Measurements from ENCODE around the gene CDCA4. TPM values are rescaled to one million over a fixed set of nuclear protein-coding genes. Genes with fewer than 3 reads are reported as not detected.

The CDCA4 gene
- polyA plus RNA-seq, 1 donor, result 12.4 TPM

DNA sequence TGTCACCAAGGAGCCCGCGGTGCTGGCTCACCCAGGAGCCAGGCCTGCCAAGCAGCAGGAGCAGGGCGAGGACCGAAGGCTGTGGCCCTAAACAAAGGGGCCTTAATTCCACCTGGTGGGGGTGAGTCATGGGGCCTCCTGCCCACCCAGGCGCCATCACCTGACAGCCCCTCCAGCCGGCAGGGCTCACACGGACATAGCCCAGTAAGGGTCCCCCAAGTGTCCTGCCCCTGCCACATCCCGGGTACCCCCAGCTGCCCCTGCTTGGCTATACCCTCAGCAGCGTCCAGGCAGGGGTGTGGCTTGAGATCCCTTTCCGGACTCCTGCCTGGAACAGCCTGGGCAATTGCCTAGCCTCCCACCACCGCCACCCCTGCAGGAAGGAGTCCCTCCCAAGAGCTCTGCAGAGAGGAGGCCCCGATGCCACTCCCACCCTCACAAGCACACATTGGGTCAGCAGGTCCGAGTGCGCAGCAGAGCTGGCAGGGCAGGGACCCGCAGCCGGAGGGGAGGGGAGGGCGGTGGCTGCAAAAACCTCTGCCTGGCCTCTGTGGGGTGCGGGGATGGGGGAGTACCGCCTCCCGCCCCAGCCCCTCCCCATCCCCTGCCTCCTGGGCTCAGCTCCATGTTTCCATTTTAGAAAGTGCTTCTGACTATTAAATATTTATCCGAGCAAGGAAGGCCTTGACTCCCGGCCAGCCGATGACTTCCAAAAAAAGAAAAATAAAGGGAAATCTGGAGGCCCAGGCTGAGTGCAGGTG is 47.3 kb downstream of the CDCA4 start:
- Histone ChIP-seq H3K27ac (ENCODE audit: low read length) (peak overlapping the region; percentile 45), H3K27me3 (ENCODE audit: control insufficient read depth, insufficient read depth, low read length) (peaks cover 16% of the 10 kb centered on the region), H3K36me3 (ENCODE audit: control insufficient read depth, insufficient read depth, low read length) (no peaks in the 10 kb centered on the region), H3K4me1 (ENCODE audit: control insufficient read depth, insufficient read depth, low read length) (peaks cover 49% of the 10 kb centered on the region), H3K4me3 (ENCODE audit: low read length) (no peak overlapping the region), H3K9me3 (ENCODE audit: control insufficient read depth, low read depth, low read length) (no peaks in the 10 kb centered on the region)
- DNase-seq, result peak; percentile 59 to 63
- no CpG with 5 or more reads among the region's 23 CpGs for WGBS (ENCODE audit: insufficient coverage, low lambda C conversion rate)

DNA sequence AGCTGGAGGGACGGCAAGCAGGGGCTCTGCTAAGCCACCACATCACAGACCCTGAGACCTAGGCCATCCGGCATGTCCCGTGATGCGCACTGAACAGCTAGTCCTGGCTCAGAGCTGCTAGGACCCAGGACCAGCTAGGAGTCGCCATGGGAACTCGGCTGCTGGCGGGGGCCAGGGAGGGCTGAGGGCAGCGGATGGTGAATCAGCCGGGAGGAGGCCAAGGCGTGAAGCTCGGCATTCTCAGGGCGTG is 47.8 kb downstream of the CDCA4 start:
- WGBS (ENCODE audit: insufficient coverage, low lambda C conversion rate), result no CpG with 5 or more reads among the region's 12 CpGs
- H3K27ac ChIP-seq (ENCODE audit: low read length), result peak overlapping the region; percentile 45
- no peak for DNase-seq
- no peaks in the 10 kb centered on the region for H3K36me3 ChIP-seq (ENCODE audit: control insufficient read depth, insufficient read depth, low read length)
- peaks cover 54% of the 10 kb centered on the region for H3K4me1 ChIP-seq (ENCODE audit: control insufficient read depth, insufficient read depth, low read length)
- H3K27me3 ChIP-seq (ENCODE audit: control insufficient read depth, insufficient read depth, low read length), result peaks cover 20% of the 10 kb centered on the region
- no peak overlapping the region for H3K4me3 ChIP-seq (ENCODE audit: low read length)
- no peaks in the 10 kb centered on the region for H3K9me3 ChIP-seq (ENCODE audit: control insufficient read depth, low read depth, low read length)

DNA sequence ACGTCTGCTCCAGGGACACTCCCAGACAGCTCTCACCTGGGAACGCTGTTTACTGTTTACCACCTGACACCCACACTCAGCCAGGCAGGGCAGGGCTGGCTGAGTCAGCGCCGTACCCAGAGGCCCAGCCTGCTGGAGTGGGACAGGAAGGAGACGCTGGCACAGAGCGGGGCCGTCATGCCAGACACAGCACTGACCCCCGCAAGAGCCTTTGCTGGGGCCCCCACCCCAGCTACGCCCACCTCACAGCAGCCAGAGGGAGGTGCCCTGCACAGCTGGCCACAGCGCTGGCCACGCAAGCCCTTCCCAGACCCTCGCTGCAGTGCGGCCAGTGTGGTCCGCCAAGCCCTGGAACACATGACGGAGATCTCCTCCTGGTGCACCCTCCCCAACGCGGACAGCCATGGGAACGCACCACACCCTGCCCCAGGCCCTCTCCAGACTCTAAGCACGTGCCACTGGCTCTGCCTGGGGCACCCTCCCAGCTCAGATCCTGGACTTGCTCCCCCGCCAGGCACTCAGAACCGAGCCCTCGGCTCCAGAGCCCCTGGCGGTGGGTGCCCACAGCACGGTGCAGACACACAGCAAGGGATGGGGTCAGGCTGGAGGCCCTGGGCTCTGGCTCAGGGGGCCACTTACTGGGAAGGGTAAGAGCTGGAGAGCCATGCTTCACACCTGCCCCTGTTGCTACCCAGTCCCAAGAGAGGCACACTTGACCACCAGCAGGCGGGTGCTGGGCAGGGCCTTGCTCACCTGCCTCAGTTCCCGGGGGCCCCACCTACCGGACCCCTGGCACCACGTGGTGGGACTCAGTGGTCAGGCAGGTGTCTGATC is 48.4 kb downstream of the CDCA4 start:
- H3K27me3 ChIP-seq (ENCODE audit: control insufficient read depth, insufficient read depth, low read length), result peaks cover 23% of the 10 kb centered on the region
- no peaks in the 10 kb centered on the region for H3K9me3 ChIP-seq (ENCODE audit: control insufficient read depth, low read depth, low read length)
- WGBS (ENCODE audit: insufficient coverage, low lambda C conversion rate), result no CpG with 5 or more reads among the region's 28 CpGs
- H3K4me3 ChIP-seq (ENCODE audit: low read length), result no peak overlapping the region
- H3K4me1 ChIP-seq (ENCODE audit: control insufficient read depth, insufficient read depth, low read length), result peaks cover 56% of the 10 kb centered on the region
- H3K27ac ChIP-seq (ENCODE audit: low read length), result peak overlapping the region; percentile 45
- DNase-seq, result peak; percentile 79 to 83
- H3K36me3 ChIP-seq (ENCODE audit: control insufficient read depth, insufficient read depth, low read length), result no peaks in the 10 kb centered on the region

DNA sequence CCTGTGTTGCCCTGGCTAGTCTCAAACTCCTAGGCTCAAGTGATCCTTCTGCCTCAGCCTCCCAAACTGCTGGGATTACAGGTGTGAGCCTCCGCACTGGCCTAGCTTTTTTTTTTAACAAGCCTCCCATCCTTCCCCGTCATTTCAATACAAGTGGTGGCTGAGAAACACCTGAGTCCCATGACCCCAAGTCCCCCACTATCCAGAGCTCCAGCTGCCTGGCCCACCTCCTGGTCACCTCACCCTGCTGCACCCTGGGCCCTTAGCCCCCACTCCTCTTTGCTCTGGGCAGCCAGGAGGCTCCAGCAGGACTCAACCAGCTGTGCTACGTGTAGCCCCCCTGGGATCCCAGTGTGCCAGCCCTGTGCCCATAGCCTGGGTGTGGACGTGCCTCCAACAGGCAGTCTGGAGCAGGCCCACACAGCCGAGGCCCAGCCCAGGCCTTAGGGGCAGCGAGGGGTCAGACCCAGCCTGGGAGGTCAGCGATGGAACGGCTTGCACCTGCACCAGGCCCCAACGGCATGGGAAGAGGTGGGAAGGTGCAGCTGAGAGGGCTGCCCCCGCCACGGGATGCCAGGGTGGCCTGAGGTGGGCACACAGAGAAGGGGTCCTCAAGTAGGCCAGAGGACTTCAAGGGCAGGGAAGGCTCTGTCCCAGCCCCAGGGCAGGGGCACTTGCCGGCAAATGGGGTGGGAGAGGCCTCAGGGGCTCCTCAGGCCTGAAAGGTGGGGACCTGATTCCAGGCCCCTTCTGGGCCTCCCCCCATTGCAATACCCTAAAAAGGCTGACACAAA is 49.2 kb downstream of the CDCA4 start:
- no peak overlapping the region for H3K4me3 ChIP-seq (ENCODE audit: low read length)
- H3K9me3 ChIP-seq (ENCODE audit: control insufficient read depth, low read depth, low read length), result peaks cover 4% of the 10 kb centered on the region
- no peak for DNase-seq
- whole genome bisulfite sequencing (ENCODE audit: insufficient coverage, low lambda C conversion rate), result no CpG with 5 or more reads among the region's 12 CpGs
- H3K27me3 ChIP-seq (ENCODE audit: control insufficient read depth, insufficient read depth, low read length), result peaks cover 23% of the 10 kb centered on the region
- peaks cover 55% of the 10 kb centered on the region for H3K4me1 ChIP-seq (ENCODE audit: control insufficient read depth, insufficient read depth, low read length)
- H3K36me3 ChIP-seq (ENCODE audit: control insufficient read depth, insufficient read depth, low read length), result no peaks in the 10 kb centered on the region
- H3K27ac ChIP-seq (ENCODE audit: low read length), result no peak overlapping the region

DNA sequence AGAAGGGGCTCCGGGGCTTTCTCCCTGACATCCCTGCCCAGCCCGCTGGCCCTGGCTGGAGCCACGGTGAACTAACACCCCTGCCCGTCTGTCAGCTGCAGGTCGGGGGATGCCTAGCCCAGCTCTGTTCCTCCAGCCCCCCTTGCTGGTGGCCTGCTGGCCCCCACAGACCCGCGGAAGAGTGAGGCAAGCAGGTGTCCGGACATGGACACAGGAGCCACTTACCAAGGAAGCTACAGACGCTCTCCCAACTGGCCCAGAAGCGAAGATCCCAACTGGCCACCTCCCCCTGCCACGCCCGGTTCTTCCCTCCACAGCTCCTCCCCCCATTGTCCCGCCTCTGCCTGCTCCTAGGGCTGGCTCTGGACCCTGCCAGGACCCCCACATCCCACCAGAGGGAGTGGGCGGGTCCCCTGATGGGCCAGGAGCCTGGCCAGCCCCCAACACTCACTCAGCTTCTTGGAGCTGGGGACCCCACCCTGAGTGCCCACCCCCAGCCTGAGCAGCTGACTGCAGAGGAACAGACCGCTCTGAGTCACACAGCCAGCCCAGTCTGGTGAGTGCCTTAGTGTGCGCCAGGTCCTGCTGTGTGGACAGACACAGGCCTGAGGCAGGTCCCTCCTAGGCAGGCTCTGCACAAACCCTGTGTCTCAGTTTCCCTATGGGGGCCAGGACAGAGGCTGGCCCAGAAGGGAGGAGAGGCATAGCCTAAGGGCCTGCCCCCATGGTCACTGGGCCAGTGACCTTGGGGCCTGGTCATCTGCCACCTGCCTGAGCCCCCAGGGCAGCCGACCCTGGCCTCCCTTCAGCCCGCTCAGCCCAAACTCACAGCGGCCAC is 50.4 kb downstream of the CDCA4 start:
- no peak for DNase-seq
- WGBS (ENCODE audit: insufficient coverage, low lambda C conversion rate), result 48% methylated on average over 2 of the region's 19 CpGs
- Histone ChIP-seq H3K4me1 (ENCODE audit: control insufficient read depth, insufficient read depth, low read length) (peaks cover 43% of the 10 kb centered on the region), H3K9me3 (ENCODE audit: control insufficient read depth, low read depth, low read length) (peaks cover 4% of the 10 kb centered on the region), H3K4me3 (ENCODE audit: low read length) (no peak overlapping the region), H3K27me3 (ENCODE audit: control insufficient read depth, insufficient read depth, low read length) (peaks cover 22% of the 10 kb centered on the region), H3K36me3 (ENCODE audit: control insufficient read depth, insufficient read depth, low read length) (no peaks in the 10 kb centered on the region), H3K27ac (ENCODE audit: low read length) (no peak overlapping the region)

DNA sequence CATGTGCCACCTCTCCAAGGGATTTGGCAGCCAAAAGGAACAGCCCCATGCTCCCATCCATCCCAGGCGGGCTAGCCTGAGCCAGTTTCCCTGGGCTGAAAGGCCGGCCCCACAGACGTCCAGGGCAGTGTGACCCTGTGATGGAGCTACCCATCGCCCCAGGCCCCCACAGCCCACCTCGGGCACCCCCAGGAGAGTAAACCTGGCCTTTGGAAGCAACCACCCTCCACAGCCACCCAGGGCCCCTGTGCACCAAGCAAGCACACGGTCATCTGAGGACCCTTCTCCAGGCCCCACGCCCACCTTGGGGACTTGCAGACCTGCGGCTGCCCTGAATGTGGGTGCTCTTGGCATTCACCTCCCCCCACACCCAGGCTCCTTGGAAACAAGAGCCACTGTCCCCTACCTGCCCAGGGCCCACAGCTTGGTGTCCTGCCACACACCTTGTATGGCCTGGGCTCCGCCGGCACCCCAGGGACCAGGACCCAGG is 51.1 kb downstream of the CDCA4 start:
- no peak overlapping the region for H3K27ac ChIP-seq (ENCODE audit: low read length)
- H3K36me3 ChIP-seq (ENCODE audit: control insufficient read depth, insufficient read depth, low read length), result no peaks in the 10 kb centered on the region
- peaks cover 4% of the 10 kb centered on the region for H3K9me3 ChIP-seq (ENCODE audit: control insufficient read depth, low read depth, low read length)
- no CpG with 5 or more reads among the region's 10 CpGs for WGBS (ENCODE audit: insufficient coverage, low lambda C conversion rate)
- no peak overlapping the region for H3K4me3 ChIP-seq (ENCODE audit: low read length)
- DNase-seq, result no peak
- H3K4me1 ChIP-seq (ENCODE audit: control insufficient read depth, insufficient read depth, low read length), result peaks cover 43% of the 10 kb centered on the region
- peaks cover 22% of the 10 kb centered on the region for H3K27me3 ChIP-seq (ENCODE audit: control insufficient read depth, insufficient read depth, low read length)

DNA sequence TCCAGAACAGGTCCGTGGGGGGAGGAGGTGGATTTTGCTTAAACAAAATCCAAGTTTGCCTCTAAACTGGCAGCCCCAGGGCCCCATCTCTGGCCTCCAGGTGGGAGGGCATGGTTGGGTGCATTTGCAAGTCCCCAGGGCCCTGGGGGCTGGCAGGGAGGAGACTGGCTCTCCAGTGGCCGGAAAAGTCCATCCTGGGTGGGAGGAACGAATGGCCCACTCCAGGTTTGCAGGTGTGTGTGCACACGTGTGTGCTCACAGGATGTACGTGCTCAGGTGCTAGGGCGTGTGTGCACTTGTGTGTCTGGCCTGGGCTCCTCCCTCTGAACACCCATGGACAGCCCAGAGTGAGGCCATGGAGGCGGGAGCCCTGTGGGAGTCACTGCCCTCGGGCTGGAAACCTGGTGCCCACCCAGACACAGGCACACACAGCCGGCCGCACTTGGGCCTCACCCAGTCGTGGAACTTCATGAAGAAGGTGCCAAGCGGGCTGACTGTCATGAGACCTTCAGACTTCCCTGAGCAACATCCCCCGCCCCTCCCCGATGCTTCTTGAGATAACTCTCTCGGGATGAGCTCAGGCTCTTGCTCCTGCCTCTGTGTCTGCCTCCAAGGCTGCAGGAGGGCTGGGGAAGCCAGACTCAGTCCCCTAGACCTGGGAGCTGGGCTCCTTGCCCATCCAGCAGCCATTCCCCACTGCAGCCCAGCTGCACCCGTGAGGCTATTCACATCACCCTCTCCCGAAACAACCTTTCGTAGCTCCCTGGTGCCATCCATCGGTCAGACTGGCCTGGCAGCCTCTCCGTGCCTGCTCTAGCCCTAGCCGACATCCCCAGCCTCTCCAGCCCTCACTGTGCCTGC is 52.1 kb downstream of the CDCA4 start:
- peaks cover 43% of the 10 kb centered on the region for H3K4me1 ChIP-seq (ENCODE audit: control insufficient read depth, insufficient read depth, low read length)
- WGBS (ENCODE audit: insufficient coverage, low lambda C conversion rate), result no CpG with 5 or more reads among the region's 21 CpGs
- H3K27ac ChIP-seq (ENCODE audit: low read length), result no peak overlapping the region
- H3K36me3 ChIP-seq (ENCODE audit: control insufficient read depth, insufficient read depth, low read length), result no peaks in the 10 kb centered on the region
- DNase-seq, result peak; percentile 60 to 69
- no peak overlapping the region for H3K4me3 ChIP-seq (ENCODE audit: low read length)
- H3K9me3 ChIP-seq (ENCODE audit: control insufficient read depth, low read depth, low read length), result peaks cover 4% of the 10 kb centered on the region
- H3K27me3 ChIP-seq (ENCODE audit: control insufficient read depth, insufficient read depth, low read length), result peaks cover 22% of the 10 kb centered on the region

DNA sequence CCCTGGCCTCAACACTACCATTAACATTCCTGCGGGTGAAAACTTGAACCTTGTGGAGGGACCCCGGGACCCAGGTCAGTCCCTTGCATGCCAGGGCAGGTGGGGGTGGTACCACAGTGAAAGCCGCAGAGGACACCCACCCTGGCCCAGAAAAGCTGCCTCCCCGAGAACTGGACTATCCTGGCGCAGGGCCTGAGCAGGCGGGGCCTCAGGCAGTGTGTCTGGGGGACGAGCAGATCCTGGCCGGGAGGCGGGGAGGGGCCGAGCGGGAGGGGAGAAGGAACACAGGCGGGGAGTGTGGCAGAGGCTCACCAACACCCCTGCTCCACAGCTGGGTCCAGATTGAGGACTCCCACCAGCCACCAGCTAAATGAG is 52.7 kb downstream of the CDCA4 start:
- no CpG with 5 or more reads among the region's 12 CpGs for WGBS (ENCODE audit: insufficient coverage, low lambda C conversion rate)
- H3K9me3 ChIP-seq (ENCODE audit: control insufficient read depth, low read depth, low read length), result peaks cover 4% of the 10 kb centered on the region
- H3K36me3 ChIP-seq (ENCODE audit: control insufficient read depth, insufficient read depth, low read length), result no peaks in the 10 kb centered on the region
- DNase-seq, result peak in 1 of 2 donors; percentile 59
- H3K27ac ChIP-seq (ENCODE audit: low read length), result no peak overlapping the region
- peaks cover 22% of the 10 kb centered on the region for H3K27me3 ChIP-seq (ENCODE audit: control insufficient read depth, insufficient read depth, low read length)
- H3K4me3 ChIP-seq (ENCODE audit: low read length), result peak overlapping the region; percentile 18
- peaks cover 38% of the 10 kb centered on the region for H3K4me1 ChIP-seq (ENCODE audit: control insufficient read depth, insufficient read depth, low read length)

DNA sequence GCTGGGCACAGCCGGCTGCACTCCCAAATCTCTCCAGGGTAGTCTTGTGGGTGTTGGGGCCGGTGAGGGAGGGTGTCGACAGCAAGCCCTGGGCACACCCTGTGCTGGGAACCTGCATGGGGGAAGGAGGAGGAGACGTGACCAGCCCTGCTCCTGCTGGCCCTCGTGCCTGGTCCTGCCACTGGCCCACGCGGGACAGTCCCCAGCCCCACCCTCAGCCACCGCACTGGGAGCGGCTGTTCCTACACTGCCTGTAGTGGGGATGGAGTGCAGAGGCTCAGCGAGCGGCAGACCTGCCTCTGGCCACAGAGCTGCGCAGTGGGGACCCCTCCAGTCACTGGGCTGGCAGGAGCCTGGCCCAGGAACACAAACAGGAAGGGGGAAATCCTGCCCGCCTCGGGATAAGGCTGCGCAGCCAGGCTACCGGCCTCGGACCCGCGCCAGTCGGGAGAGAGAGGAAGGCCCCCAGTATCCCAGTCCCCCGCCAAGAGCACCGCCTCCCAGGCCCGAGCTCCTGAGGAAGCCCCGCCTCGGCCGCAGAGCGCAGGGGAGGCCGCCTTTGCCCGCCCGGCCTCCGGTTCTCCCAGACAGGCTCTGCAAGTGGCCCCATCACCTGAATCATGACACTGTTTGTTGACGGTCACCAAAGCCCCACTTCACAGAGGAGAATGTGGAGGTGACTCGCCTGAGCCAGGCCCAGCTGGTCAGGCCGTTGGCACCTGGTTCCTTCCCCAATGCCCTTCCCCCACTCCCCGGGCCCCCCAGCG is 53.3 kb downstream of the CDCA4 start:
- Histone ChIP-seq H3K27ac (ENCODE audit: low read length) (no peak overlapping the region), H3K36me3 (ENCODE audit: control insufficient read depth, insufficient read depth, low read length) (no peaks in the 10 kb centered on the region), H3K27me3 (ENCODE audit: control insufficient read depth, insufficient read depth, low read length) (peaks cover 22% of the 10 kb centered on the region), H3K4me3 (ENCODE audit: low read length) (peak overlapping the region; percentile 18), H3K4me1 (ENCODE audit: control insufficient read depth, insufficient read depth, low read length) (peaks cover 32% of the 10 kb centered on the region), H3K9me3 (ENCODE audit: control insufficient read depth, low read depth, low read length) (peaks cover 4% of the 10 kb centered on the region)
- DNase-seq, result peak in 1 of 2 donors; percentile 46
- WGBS (ENCODE audit: insufficient coverage, low lambda C conversion rate), result no CpG with 5 or more reads among the region's 36 CpGs
